Measurements from ENCODE around the gene TRPV2.
"Not testable (repeated sequence)": the region's sequence is repeated elsewhere in the genome, so short reads cannot be mapped to it uniquely, and the experiment has no call there.

TRPV2 gene

GRCh38 chr17:16415031-16415924, at the start of gene TRPV2:
Gene TRPV2 (plus strand): TSS chr17:16415571. CDS start chr17:16417669, 2,098 bp downstream.
- no peak for DNase-seq

GRCh38 chr17:16371742-16372141, 43.6 kb upstream of the TRPV2 start:
- DNase-seq = no peak

- no peak for DNase-seq
Measured at GRCh38 chr17:16374146-16374938, 41.0 kb upstream of the TRPV2 start.

- no peak for DNase-seq
Measured at GRCh38 chr17:16377941-16378341, 37.4 kb upstream of the TRPV2 start.

GRCh38 chr17:16378636-16379282, 36.6 kb upstream of the TRPV2 start:
- no peak for DNase-seq

- DNase-seq = no peak
Measured at GRCh38 chr17:16379654-16380053, 35.7 kb upstream of the TRPV2 start.

GRCh38 chr17:16380640-16381495, 34.5 kb upstream of the TRPV2 start, which contains the start of gene UBB:
Gene UBB (plus strand): TSS chr17:16381091. CDS start chr17:16381908, 817 bp downstream.
- peak; percentile 90 for DNase-seq

GRCh38 chr17:16381496-16381820, 33.9 kb upstream of the TRPV2 start:
- no peak for DNase-seq

GRCh38 chr17:16383216-16383615, 32.2 kb upstream of the TRPV2 start:
- DNase-seq = no peak

- no peak for DNase-seq
Measured at GRCh38 chr17:16383772-16384287, 31.5 kb upstream of the TRPV2 start.

GRCh38 chr17:16384557-16384956, 30.8 kb upstream of the TRPV2 start:
- DNase-seq = no peak

- DNase-seq = not testable (repeated sequence)
Measured at GRCh38 chr17:16386126-16386507, 29.3 kb upstream of the TRPV2 start.

GRCh38 chr17:16391451-16391850, 23.9 kb upstream of the TRPV2 start:
- no peak for DNase-seq

GRCh38 chr17:16392491-16392890, 22.9 kb upstream of the TRPV2 start:
- DNase-seq = not testable (repeated sequence)

- not testable (repeated sequence) for DNase-seq
Measured at GRCh38 chr17:16395887-16396286, 19.5 kb upstream of the TRPV2 start.

- DNase-seq = not testable (repeated sequence)
Measured at GRCh38 chr17:16396693-16397092, 18.7 kb upstream of the TRPV2 start.

- DNase-seq = no peak
Measured at GRCh38 chr17:16398270-16399267, 16.8 kb upstream of the TRPV2 start.

GRCh38 chr17:16403847-16404246, 11.5 kb upstream of the TRPV2 start:
- not testable (repeated sequence) for DNase-seq

GRCh38 chr17:16406742-16407674, 8.4 kb upstream of the TRPV2 start:
- no peak for DNase-seq
